ENCODE data around the gene MAP3K4.

The MAP3K4 gene

DNA sequence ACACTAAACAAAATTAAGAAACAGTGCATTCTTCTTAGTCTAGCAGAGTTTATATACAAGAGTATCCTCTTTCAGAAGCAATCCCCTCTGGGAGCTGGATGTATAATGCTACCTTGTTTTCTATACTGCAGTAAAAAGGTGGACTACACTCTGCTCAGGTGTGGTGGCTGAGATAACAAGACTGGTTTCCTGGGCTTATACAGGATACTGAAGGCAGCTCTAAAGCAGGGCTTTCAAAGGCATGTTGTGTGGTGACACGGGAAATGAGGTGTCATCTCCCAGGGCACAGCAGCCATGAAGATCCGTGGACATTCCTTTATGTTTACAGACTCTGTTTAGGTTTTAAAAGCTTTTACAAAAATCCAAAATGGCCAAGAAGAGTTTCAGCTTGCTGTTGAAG is 136.7 kb downstream of the MAP3K4 start:
- no peak for DNase-seq

DNA sequence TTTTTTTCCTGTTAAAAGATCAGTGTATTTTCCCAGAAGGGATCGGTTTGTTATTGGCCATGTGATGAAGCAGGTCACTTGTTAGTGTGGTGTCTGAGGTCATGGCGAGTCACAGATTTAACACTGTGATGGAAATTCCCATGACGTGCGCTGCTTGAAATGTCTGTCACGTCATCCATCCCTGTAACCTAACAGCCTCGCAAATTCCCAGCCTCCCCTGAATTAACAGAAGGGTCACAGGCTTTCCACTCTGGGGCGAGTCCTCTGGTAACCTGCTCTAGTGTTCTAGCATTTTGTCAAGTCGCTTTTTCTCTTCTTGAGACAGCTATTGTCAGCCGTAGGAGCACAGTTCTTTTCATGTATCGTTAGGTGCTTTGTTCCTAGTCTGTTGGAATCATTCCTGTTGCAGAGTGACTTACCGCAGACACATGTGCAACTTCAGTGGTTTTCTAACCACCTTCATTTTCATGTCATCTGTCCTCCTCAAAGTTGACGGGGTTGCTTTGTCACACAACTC is 137.2 kb downstream of the MAP3K4 start:
- DNase-seq: no peak

DNA sequence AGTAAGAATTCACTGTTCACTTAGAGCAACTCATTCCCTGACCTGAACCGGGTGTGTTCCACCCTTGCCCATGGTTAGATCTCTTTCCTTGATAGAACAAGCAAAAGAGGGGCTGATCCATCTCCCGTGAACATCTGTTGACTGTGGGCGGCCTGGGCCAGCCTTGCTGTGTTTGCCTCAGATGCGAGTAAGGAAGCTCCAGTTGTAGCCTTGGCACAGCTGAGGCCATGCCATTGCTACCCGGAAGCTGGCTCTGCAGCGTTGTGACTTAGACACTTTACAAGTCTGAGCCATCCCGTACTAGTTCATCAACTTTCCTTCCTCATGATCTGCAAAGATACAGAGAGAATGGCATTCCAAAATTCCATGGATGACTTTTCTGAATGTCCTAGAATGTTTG is 139.0 kb downstream of the MAP3K4 start:
- DNase-seq: no peak

DNA sequence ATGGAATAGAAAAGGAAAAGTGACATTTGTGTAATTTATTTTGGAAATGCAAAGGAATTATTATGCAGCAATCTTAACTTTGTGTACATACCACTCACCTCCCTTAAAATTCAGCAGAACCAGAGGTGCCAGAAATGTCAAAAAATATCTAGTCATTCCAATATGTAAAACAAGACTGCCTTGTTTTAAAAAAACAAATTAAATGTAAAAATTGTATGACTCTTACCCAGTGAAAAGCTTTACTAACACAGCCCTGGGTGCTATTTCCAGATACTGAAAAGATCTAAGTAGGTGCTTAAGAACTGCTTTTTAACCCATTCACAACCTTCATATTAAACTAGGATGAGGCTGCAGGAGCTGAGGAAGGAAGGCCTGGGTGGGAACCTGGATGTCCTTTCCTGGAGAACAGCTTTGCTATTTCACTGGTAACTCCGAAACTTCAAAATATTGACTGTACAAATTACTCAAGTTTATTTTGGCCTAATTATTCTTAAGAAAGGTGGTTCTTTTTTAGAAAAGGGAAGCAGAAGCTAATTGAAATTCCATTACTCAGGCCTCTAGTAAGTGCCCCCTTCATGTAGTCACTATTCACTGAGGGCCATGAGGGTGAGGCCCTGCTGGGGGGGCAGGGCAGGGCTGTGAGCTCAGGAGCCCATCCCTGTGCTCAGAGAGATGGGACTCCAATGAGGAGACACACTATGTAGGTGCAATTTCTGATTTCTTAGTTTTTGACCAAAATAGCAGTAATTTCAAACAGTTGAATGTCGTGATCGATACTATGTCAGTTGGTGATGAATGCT is 139.6 kb downstream of the MAP3K4 start:
- DNase-seq: no peak

DNA sequence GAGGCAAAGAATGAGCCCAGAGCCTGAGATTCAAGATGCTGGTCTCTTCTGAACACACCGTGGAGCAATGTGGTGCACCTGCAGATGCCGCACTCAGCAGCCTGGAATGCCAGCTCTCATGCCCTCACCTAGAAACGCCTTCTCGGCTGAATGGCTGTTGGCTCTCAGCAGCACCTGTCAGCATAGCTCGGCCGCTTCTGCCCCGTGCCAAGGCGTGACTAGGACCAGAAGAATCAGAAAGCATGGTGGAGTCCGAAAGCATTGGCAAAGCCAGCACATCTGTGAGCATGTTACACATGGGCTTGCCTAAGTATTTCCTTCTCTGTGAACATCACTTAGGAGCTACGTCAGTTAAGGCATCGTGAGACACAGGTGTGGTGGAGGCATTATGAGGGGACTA is 140.8 kb downstream of the MAP3K4 start:
- no peak for DNase-seq

DNA sequence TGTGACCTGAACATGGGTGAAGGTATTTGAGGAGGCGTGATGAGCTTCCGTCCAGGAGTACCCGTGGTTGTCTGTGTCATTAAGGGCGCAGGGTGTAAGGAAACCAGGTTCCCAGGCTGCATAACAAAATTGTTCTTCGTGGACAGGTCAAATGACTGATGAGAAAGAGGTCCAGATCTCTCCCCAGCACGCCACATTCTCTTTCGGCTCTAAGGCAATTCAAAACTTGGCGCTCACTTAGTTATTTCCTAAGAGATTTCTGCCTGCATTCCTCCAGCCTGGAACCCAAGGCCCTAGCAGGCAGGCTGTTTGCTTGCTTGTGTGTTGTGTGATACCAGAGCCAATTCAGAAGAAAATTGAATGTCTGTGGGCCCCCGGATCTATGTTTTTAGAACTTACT is 142.4 kb downstream of the MAP3K4 start:
- no peak for DNase-seq

DNA sequence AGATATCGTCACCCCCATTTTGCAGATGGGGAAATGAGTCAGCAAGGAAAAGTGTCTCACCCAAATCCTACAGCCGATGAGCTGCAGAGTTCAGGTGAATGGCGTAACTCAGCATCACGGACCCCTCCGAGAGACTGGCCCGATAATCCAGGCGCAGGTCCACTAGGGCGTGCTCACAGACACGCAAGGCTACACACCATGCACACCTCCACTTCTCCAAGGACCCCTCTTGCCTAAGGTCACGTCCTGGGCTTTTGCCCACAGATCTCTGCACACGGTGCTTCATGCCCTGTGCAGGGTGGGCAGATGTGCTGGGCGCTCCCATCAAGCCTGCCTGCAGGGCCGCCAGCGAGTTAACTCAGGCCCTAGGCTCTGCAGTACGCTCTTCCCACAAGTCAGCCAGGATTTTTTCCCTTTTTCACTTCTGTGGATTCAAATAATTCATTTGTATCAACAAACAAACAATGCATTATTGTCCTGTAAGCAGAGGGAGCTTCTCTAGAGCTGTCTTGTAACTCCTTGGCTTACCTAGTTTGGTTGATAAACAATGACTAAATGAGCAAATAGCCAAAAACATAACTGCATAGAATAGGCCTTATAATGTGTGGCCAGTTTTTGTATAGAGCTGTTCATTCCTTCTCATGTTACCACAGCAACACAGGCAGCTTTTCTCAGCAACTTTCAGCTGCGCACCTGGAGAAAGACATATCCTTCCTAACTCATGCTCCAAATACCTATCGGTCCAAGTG is 143.2 kb downstream of the MAP3K4 start:
- no peak for DNase-seq

DNA sequence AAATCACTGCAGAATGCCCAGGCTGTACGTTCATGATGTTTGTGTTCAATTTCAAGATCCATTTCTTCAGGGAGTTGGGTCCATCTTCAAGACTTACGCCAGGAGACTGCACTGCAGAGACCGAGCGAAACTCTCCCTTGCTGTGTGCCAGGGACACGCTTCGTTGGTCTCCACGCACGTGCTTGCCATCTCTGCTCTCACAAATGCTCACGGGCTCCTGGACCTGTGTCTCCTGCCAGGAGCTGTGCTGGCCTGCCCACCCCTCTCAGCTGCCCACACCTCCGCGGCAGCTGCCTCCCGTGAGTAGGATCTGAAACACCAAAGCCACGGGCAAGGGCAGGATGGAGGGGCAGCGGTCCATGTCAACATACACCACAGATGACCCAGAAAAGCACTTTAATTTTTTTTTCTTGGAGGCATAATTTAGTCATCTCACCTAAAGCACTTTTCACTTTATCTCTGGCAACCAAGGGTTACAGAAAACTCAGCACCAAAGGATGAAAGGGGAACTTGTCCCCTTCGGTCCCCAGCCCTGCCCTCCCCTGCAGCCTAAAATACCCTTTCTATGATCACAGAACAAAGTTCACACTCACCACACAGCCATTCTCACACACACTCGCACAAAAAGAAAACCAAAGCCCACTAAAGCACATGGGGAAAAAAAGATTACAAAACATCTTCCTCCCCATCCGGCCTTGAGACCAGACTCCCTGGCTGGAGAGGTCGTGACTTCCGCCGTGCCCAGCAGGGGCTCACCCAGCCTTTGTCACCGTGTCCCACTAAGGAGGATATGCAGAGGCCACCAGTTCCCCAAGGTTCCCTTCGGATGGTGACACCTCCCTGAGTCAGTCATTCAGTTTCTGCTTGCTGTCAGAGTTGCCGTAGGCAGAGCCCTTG is 144.4 kb downstream of the MAP3K4 start:
- DNase-seq: no peak

DNA sequence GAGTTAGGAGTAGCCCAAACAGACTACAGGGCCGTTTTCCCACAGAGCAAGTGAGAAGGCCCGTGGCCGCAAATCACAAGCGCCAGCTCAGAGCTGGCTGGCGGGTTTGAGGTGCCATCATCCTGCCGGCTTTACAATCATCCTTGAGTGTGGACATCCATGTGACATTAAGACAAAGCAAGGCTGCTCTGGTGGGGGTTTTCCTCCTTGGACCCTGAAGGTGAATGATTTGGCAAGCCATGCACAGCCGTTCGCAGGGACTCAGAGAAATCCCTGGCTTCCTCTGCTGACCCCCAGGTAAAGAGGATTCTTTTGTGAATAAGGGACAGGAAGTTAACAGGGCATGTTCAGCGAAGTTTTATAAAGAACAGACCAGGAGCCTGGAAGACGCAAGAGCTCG is 145.1 kb downstream of the MAP3K4 start:
- no peak for DNase-seq

DNA sequence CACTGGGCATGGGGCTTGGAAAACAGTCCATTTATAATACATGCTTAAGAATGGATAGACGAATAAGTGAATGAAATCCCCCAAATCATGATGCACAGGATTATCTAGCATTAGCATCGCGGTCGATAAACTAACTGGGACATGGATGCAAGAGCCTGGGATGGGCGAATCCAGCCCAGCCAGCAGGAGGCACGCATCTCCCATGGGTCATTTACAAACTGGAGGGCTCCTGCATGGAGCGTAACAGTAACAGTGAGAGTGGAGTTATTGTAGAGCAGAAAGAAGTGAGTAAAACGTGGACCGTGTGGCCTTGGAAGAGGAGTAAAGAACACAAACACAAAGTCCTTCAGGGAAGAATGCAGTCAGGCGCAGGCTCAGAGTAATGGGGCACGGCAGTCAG is 145.8 kb downstream of the MAP3K4 start:
- no peak for DNase-seq

DNA sequence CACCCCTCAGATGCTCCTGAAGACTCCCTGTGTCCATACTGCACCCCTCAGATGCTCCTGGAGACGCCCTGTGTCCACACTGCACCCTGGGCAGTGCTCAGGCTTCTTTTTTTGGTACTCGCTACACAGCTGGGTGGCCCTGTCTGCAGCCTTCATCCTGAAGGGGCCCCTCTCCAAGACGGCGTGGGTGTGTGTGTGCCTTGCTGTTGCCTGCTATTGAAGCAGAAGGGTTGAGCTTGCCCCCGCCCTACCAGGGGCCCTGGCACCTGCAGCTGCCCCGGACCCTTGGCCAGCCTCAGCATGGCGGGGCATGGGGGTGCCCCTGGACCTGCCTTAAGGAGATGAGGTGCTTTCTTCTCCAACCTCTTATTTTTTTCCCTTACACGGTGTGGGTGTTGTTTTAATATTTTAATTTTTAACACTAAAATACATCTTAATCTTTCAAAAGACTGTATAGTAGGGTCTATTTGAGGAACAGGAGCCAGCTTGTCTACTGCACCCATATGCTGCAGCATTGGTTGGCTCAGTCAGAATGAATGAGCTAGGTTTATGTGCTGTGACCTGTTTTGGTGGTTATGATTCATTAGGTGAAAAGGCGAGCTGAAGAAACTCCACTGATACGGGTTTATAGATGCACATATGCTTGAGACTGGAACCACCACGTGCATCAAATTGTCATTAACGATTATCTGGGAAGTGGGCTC is 146.4 kb downstream of the MAP3K4 start:
- DNase-seq: no peak

DNA sequence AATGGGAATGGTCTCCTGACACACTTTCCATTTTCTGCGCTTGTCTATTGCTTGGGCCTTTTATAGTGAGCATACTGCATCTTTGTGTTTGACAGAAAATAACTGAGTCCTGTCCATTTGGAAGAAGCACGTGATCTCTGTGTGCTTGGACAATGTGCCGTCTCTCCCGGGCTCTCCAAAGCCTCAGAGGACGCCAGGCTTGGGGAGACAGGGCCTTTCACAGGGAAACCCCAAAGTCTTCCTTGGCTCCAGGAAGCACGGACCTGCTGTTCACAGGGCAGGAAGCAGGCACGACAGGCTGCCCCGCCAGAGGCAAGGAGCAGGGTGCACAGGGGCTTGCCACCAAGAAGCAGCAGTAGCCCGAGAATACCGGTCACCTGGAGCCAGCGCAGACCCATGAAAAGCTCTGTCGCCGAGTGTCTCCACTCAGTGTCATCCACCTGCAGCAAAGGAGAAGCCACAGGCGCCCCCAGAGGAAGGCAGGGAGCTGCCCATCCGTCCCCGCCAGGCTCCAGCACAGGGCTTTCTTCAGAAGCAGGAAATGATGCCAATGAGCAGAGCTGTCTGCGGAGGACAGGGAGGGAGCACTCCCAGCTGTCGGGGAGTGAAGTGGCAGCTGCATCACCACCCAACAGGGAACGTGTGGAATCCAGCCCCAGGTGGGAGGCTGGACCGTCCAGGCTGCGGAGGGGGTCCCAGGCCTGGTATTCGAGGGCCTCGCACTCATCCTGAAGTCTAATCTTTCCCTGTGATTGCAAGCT is 147.2 kb downstream of the MAP3K4 start:
- no peak for DNase-seq

DNA sequence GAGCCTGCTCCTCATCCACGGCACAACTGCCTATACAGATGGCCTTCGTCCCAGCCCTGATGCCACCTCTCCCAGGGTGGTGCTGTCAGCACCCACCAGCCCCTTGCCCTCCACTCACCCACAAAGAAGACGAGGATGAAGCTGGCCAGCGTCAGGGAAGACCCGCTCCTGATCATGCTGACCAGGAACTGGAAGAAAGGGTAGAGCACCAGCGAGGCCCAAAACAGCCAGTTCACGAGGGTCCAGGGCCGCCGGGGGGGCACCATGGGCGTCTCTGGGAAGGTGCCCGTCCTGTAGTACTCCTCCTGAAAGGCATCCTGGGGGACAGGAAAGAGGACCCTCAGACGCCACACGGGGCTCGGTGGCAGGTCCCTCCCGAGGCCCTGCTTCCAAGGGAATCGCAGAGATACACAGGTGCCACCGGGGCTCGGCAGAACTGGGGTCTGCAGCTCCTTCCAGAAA is 147.8 kb downstream of the MAP3K4 start:
- DNase-seq: no peak

DNA sequence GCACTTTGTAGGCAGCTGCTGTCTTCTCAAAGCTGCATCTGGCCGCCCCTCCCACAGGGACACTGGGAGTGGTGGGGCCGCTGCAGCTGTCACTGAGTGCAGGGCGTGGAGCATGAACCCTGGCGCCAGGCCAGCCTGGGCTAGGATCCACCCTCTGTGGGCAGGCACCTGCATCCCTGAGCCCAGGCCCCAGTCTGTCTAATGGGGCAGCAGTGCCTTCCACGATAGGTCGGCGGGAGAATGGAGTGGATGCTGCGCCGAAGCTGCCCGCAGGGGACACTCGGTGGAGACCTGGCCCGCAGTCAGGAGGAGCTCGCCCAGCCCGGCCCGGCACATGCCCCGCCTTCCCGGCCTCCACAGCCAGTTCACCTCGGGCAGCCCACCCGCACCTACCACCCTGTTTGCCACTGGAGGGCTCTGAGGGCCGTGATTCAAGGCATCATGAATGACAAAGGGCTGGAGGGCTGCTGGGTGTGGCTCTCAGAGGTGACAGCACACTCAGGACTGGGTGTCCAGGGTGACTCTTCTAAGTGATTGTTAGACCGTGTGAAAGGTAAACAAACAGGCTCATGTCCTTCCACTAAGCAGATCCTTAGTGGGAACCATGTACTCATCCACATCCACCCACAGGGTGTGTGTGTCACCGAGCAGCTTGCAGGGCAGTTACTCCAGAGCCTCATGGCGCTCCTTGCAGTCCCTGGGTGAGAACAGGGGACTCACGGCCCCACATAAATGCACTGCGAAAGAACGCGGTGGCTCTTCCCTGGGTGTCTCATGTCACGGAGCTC is 148.4 kb downstream of the MAP3K4 start:
- DNase-seq: no peak

DNA sequence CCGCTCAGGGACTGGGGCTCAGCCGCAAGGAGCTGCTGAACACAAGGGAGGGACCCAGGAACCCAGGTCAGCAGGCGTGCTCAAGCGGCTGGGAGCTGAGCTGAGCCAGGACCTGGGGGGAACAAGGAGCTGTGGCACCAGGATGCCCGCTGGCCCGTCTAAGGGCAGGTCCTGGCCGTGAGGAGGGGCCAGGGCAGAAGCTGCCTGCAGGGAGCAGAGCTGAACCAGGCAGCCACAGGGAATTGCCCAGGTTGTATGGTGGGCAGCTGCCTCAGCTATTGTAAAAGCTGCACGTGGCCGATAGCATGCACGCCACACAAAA is 148.9 kb downstream of the MAP3K4 start:
- DNase-seq: no peak

DNA sequence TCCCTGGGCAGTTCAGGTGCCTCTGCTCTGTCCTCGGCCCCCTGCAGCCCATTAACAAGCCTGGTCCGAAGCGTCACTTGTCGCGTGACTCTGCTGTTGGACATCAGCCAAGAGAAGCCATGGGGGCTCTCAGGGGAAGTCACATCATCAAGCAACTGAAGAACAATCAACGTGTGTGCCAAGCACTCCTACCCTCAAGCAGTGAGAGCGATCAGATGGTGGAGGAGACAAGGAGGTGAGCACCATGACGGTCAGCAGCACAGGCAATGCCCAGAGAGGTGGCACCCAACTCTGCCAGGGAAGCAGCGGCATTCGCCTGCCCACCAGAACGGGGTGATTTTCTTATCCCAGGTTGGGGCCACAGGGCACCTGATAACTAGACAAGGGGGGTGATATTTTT is 149.6 kb downstream of the MAP3K4 start:
- DNase-seq: peak; percentile 24

DNA sequence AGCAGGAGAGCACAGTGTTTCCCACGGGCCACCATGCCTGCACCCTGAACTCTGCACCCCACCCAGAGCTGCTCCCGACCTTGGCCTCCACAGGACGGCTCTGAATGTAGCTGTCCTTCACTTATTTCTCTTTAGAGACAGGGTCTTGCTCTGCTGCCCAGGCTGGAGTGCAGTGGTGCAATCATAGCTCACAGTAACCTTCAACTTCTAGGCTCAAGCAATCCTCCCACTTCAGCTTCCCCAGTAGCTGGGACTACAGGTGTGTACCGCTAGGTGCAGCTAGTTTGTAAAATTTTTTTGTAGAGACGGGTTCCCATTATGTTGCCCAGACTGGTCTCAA is 151.4 kb downstream of the MAP3K4 start:
- no peak for DNase-seq

DNA sequence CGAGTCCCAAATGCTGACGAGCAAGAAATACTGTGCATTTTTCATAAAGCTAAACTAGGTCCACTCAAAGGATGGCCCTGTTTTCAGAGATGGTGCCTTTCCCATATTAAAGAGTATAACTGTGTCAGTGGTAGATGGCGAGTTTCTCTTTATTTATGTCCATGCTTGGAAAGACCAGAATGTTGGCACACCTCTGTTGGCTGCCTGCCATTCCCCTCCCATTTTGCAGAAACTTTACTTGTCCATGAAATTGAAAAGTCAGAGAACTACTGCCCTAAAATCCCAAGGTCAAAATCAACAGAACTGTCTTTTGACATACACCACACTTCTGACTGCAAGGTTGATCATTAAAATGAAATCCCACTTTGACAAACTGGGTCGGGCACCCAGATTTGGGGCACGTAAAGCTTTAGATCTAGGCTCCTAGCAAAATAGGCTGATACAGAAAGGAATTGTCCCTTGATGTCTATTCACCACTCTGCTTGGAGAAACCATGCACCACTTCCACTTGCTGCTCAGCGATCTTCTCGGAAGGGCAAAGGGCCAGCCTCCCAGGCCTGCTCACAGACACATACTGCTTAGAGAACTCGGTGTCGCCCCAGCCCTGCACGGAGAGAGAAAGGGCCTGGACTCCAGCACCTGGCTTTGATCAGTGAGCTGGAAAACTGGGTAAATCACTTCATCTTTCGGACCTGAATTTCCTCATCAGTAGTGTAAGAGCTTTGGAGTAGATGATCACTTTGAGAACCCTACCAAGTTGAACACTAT is 152.3 kb downstream of the MAP3K4 start:
- DNase-seq: no peak

DNA sequence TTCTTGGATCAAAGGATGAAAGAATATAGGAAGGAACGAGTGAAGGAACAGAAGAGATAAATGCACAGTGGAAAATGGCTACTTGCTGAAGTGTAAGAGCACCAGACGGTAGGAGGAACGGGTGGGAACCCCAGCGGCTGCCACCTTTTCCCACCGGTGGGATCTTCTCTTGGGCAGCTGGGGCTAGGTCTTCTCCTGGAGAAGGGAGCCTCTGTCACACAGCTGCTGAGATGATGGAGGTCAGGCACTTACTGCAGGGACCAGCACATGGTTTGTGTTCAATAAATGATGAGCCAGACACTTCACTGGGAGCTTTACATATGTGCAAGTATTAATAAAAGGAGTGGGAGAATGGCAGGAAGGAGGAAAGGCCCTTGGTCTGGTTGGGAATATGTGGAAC is 158.6 kb downstream of the MAP3K4 start:
- no peak for DNase-seq

DNA sequence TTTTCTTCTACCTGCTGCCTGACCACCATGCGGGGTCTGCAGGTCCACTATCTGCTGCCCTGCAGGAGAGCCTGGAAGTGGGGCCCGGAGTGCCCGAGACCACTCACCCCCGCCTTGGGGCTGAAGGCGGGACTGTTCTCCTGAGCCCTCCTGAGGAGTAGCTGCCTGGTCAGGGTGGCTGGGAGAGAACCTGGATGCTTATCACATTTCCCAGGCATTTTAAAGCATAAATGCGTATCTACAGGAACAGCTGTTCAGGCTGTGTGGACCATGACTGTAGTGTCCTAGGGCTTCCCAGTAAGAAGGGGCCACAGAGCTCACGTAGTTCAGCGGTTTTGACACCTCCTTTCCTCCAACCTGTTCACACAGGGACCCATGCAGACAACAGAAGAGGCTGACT is 159.0 kb downstream of the MAP3K4 start:
- no peak for DNase-seq

Data from NCI-H1105 treated with DMSO at 0.1 percent for 48 hours (cell line).